ENCODE results near the gene GP5.

GP5 gene

DNA sequence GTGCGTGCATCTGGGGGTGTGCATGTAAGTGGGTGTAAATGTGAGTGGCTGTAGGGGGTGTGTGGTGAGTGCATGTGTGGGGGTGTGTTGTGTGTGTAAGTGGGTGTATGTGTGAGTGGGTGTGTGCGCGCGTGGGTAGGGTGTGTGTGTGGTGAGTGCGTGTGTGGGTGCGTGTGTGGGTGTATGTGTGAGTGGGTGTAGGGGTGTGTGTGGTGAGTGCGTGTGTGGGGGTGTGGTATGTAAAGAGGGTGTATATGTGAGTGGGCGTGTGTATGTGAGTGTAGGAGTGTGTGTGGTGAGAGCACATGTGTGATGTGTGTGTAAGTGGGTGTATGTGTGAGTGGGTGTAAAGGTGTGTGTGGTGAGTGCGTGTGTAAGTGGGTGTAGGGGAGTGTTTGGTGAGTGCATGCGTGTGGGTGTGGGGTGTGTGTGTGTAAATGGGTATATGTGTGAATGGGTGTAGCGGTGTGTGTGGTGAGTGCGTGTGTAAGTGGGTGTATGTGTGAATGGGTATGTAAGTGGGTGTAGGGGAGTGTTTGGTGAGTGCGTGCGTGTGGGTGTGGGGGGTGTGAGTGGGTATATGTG, 47.0 kb downstream of the GP5 start:
- no peak for DNase-seq (ENCODE audit: low read depth in 1 of 2, low spot score in 1 of 2)

DNA sequence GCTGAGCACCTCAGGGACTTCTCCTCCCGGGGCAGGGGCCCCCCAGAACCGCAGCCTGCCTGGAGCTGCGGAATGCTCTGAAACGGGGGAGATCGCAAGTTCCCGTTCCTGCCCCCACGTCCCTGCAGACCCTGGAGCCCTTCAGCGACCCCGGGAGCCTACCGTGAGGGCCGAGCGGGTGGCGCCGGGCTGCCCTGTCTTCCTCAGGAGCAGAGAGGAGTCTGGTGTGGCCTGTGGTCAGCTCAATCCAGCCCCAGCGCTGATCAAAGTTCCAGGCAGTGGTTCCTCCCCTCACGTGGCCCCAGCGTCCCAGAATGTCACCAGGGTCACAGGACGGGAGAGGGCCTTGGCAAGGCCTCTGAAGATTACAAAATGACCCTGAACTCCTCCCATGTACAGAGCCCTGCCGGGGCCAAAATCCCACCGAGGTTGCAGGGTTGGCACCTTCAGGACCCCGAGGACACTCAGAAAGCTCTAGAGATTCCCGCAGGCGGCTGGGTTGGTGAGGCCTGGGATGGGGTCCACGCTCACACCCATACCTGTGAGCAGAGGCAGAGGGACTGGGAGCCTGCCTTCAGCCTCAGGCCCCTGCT, 47.9 kb downstream of the GP5 start, which contains the start of gene CPN2:
Gene CPN2, minus strand, starts transcription at position 249 of the 593 bp plus-strand sequence. CDS start 8,626 bp downstream, outside the sequence.
- no peak for DNase-seq (ENCODE audit: low read depth in 1 of 2, low spot score in 1 of 2)

DNA sequence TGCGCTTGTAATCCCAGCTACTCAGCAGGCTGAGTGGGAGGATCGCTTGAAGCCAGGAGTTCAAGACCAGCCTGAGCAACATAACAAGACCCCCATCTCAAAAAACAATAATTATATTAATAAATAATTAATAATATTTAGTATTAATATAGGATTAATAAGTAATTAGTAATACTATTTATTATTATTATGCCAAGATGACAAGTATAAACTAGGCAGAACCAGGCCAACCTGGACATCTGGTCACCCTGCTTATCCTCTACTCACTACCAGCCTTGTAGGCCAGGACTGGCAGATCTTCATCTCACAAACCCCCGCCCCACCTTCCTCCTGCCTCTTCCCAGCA, 48.4 kb downstream of the GP5 start:
- DNase-seq (ENCODE audit: low read depth in 1 of 2, low spot score in 1 of 2) = no peak

DNA sequence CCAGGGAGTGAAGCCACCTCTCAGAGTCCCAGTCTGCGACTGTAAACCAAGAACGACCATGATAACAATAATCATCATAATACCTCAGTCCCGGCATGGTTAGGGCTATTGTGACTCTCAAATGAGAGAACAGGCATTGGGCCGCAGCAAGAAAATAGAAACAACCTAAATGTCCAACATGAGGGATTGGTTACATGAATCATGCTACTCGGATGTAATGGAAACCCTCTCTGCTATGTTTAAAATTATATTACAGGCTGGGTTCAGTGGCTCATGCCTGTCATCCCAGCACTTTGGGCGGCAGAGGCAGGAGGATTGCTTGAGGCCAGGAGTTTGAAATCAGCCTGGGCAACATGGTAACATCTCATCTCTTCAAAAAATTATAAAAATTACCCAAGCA, 50.7 kb downstream of the GP5 start:
- no peak for DNase-seq (ENCODE audit: low read depth in 1 of 2, low spot score in 1 of 2)

DNA sequence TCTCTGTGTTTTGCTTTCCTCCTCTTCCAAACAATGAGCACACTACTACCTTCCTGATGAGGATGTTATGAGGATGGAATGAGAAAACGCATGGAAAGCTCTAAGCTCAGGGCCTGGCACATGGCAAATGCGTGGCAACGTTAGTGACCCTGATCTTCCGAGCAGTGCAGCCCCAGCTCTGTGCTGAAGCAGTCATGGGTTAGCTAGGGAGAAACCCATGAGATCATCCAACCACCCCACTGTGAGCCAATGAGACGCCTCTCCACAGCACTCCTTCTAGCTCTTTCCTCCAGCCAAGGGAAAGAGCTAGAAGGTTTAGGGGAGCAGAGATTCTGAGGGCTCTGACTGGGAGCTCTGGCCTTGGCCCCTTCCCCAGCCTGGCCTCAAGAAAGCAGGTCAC, 52.4 kb downstream of the GP5 start:
- no peak for DNase-seq (ENCODE audit: low read depth in 1 of 2, low spot score in 1 of 2)

DNA sequence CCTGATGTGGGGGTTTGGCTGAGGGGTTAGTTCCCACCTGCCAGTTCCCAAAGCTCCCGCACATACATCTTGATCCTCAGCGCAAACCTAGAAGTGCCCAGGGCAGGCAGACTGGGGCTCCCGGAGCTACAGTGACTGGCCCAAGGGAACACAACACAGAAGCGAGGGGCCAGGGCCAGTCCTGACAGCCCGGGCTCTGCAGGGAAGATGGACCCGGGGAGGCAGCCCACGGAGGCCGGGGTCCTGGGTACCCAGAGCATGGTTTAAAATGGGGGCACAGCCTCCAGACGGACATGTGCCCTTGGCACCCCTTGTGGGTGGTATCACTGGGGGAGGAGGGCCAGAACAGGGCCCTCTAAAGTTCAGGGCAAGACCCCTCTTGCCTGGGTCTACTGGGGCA, 53.0 kb downstream of the GP5 start:
- no peak for DNase-seq (ENCODE audit: low read depth in 1 of 2, low spot score in 1 of 2)

Measured in activated CD4-positive, alpha-beta T cell treated with anti-CD3 and anti-CD28 coated beads, Interleukin-2, amount 50 U/mL, for 24 hours (primary cell).